Measurements from ENCODE around the gene PGBD2.
"Not testable (repeated sequence)": the region's sequence is repeated elsewhere in the genome, so short reads cannot be mapped to it uniquely, and the experiment has no call there.

PGBD2 gene

DNA sequence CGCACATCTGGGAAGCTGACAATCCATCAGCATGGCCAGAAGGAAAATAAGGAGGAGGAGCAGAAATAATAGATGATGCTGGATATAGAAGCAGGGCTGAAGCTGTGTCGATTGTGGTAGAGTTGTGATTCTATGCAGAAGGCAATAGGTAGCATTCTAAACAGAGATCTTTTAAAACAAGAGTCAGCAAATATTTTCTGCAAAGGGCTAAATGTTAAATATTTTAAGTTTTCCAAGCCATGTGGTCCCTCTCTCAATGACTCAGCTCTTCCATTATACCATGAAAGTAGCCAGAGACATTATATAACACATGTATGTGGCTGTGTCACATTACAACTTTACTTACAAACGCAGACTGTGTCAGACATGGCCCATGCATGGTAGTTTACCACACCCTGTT, 21.2 kb downstream of the PGBD2 start:
- not testable (repeated sequence) for DNase-seq

DNA sequence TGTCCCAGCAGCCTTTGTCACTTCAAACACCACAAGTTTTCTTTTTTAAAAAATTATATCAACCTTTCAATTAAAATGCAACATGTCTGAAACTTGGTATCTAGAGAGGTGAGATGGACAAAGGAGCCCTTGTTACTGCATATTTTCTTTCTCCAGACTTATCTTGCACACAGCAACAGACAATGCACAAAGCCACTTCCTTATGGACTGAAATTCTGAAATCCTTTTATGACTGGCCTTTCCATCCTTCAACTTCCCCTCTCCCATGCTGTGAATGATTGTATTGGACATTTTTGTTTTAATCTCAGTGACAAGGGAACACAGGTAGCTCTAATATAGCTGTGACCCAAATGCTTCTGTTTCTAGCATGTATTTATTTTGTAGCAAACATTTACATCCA, 22.1 kb downstream of the PGBD2 start:
- DNase-seq = not testable (repeated sequence)

DNA sequence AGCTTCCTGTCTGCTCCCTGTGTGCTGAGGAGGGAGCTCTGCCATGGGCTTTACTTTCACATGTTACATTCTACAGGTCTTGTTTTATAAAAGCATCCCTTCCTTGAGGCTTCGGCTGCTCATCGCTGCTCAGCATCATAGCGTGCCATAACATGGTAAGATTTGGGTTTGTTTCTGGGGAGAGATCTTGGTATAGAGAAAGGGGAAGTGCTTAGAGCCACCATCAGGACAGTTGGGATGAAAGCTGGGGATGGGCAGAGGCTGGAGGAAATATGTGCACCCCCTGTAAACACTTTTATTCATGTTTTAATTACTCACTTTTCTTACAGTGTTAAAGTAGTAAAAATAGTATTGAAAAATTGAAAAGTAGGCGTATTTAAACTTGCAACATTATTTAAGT, 24.0 kb downstream of the PGBD2 start:
- not testable (repeated sequence) for DNase-seq

DNA sequence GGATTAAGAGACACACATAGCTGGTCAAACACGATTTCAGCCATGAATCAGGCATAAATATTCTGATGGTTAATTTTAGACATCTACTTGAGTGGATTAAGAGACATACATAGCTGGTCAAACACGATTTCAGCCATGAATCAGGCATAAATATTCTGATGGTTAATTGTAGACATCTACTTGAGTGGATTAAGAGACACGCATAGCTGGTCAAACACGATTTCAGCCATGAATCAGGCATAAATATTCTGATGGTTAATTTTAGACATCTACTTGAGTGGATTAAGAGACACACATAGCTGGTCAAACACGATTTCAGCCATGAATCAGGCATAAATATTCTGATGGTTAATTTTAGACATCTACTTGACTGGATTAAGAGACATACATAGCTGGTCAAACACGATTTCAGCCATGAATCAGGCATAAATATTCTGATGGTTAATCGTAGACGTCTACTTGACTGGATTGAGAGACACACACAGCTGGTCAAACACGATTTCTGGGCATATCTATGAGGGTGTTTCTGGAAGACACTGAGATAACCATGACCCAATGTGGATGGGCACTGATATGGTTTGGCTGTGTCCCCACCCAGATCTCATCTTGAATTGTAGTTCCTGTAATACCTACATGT, 32.3 kb downstream of the PGBD2 start:
- not testable (repeated sequence) for DNase-seq

DNA sequence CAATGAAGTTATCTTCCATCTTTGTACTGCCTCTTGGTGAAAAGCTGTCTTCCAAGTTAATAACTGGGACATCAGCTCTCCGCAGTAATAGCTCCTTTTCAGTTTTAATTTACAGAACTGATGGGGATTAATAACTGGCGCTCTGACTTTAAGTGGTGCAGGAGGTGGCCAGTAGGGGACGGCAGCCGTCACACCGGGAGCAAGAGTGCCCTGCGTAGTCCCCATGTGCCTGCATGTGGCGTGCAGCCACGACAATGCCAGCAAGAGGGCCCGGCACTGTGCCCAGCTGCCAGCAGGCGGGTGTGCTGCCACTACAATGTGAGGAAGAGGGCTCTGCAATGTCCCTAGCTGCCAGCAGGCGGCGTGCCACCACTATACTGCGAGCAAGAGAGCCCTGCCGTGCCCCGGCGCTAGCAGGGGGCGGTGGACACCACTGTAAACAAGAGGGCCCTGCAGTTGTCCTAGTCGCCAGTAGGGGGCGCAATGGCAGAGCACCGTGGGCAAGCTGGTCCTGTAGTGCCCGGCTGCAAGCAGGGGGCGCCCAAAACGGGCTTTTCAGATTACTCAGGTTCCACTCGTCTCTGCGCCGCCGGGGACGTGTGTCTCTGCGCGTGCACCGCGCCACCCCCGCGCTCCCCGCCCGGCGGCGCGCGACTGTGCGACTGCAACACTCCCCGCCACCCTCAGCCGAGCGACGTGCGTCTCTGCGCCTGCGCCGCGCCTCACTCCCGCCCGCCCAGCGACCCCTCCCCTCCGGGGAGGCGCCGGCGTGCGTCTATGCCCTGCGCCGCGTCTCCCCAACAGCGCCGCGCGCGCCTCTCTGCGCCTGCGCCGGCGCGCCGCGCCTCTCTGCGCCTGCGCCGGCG, 38.3 kb downstream of the PGBD2 start:
- not testable (repeated sequence) for DNase-seq

DNA sequence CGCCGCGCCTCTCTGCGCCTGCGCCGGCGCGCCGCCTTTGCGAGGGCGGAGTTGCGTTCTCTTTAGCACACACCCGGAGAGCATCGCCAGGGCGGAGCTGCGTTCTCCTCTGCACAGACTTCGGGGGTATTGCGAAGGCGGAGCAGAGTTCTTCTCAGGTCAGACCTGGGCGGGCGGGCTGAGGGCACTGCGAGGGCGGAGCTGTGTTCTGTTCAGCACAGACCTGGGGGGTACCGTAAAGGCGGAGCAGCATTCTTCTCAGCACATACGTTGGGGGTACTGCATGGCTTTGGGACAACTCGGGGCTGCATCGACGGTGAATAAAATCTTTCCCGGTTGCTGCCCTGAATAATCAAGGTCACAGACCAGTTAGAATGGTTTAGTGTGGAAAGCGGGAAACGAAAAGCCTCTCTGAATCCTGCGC, 39.0 kb downstream of the PGBD2 start:
- DNase-seq = not testable (repeated sequence)

DNA sequence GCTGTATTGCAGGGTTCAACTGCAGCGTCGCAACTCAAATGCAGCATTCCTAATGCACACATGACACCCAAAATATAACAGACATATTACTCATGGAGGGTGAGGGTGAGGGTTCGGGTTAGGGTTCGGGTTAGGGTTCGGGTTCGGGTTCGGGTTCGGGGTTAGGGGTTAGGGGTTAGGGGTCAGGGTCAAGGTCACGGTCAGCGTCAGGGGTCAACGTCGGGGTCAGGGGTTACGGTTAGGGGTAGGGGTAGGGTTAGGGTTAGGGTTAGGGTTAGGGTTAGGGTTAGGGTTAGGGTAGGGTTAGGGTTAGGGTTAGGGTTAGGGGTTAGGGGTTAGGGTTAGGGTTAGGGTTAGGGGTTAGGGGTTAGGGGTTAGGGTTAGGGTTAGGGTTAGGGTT, 39.4 kb downstream of the PGBD2 start:
- not testable (repeated sequence) for DNase-seq

DNA sequence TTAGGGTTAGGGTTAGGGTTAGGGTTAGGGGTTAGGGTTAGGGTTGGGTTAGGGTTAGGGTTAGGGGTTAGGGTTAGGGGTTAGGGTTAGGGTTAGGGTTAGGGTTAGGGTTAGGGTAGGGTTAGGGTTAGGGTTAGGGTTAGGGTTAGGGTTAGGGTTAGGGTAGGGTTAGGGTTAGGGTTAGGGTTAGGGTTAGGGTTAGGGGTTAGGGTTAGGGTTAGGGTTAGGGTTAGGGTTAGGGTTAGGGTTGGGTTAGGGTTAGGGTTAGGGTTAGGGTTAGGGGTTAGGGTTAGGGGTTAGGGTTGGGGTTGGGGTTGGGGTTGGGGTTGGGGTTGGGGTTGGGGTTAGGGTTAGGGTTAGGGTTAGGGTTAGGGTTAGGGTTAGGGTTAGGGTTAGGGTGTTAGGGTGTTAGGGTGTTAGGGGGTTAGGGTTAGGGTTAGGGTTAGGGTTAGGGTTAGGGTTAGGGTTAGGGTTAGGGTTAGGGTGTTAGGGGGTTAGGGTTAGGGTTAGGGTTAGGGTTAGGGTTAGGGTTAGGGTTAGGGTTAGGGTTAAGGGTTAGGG, 39.9 kb downstream of the PGBD2 start:
- DNase-seq = not testable (repeated sequence)
